Activated T-cell treated with anti-CD3 and anti-CD28 coated beads for 48 hours (primary cell): ENCODE data around the gene ZMYM4.
"Not testable (repeated sequence)": the region's sequence is repeated elsewhere in the genome, so short reads cannot be mapped to it uniquely, and the experiment has no call there.

Experiments
- DNase-seq: peaks from one replicate; pipeline ENCODE4 v3.0.0-alpha.2; 2020; ENCODE audit warnings: low read depth

Gene ZMYM4

GRCh38 chr1:35326246-35326866 lies 57.8 kb downstream of the ZMYM4 start:
- DNase-seq, result no peak

- DNase-seq, result not testable (repeated sequence)
These were observed 63.1 kb downstream of the ZMYM4 start for GRCh38 chr1:35331618-35332017.

- DNase-seq, result no peak
These were observed 66.0 kb downstream of the ZMYM4 start for GRCh38 chr1:35334485-35334884.

GRCh38 chr1:35340519-35340918 lies 72.0 kb downstream of the ZMYM4 start:
- DNase-seq, result no peak

GRCh38 chr1:35345439-35345981 lies 77.0 kb downstream of the ZMYM4 start:
- no peak for DNase-seq

GRCh38 chr1:35350872-35351271 lies 82.4 kb downstream of the ZMYM4 start:
- no peak for DNase-seq

- DNase-seq, result no peak
These were observed 91.5 kb downstream of the ZMYM4 start for GRCh38 chr1:35359995-35360394.

GRCh38 chr1:35361638-35362037 lies 93.1 kb downstream of the ZMYM4 start:
- DNase-seq, result no peak

- no peak for DNase-seq
These were observed 96.2 kb downstream of the ZMYM4 start for GRCh38 chr1:35364741-35365140.

GRCh38 chr1:35367914-35368313 lies 99.4 kb downstream of the ZMYM4 start:
- DNase-seq, result no peak

- no peak for DNase-seq
These were observed 101.6 kb downstream of the ZMYM4 start for GRCh38 chr1:35369922-35370671.

GRCh38 chr1:35371506-35371905 lies 103.0 kb downstream of the ZMYM4 start:
- no peak for DNase-seq

- no peak for DNase-seq
These were observed 109.0 kb downstream of the ZMYM4 start for GRCh38 chr1:35377555-35377954.

GRCh38 chr1:35379317-35380000 lies 111.0 kb downstream of the ZMYM4 start:
- DNase-seq, result no peak

GRCh38 chr1:35380111-35380510 lies 111.6 kb downstream of the ZMYM4 start:
- not testable (repeated sequence) for DNase-seq

- DNase-seq, result no peak
These were observed 113.6 kb downstream of the ZMYM4 start for GRCh38 chr1:35382107-35382506.

GRCh38 chr1:35386290-35386689 lies 117.8 kb downstream of the ZMYM4 start:
- no peak for DNase-seq

GRCh38 chr1:35386959-35387358 lies 118.5 kb downstream of the ZMYM4 start:
- DNase-seq, result no peak

GRCh38 chr1:35390600-35391494 lies 122.3 kb downstream of the ZMYM4 start:
- no peak for DNase-seq

- DNase-seq, result no peak
These were observed 125.9 kb downstream of the ZMYM4 start for GRCh38 chr1:35394386-35394785.

GRCh38 chr1:35398739-35399138 lies 130.2 kb downstream of the ZMYM4 start:
- DNase-seq, result no peak

- no peak for DNase-seq
These were observed 132.5 kb downstream of the ZMYM4 start for GRCh38 chr1:35401049-35401448.
